ENCODE measurements around the gene PDE1A. TPM values are rescaled to one million over a fixed set of nuclear protein-coding genes. Genes with fewer than 3 reads are reported as not detected.

Gene PDE1A
- total and polyA plus RNA-seq, 2 of the 13 experiments (the other 11 are each of a cell fraction or from before 2014, with no cell fraction given) = not detected

DNA sequence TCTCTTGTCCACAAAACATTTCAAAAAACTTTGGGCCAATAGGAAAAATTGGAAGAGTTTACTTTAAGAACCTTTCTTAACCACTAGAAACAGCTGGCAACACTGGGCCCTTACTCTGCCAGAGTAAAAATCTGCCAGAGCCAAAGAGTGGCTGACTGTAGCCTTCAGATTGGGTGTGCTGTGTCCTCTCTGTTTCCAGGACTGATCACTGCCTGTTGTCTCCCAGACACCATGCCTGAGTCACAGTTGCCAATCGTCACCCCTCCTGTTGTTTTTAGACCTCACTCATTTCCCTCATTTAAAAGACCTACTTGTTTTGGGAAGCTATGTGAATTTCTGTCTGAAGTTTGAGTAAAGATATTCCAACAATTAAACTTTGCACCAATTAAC is 282.1 kb downstream of the PDE1A start:
- Histone ChIP-seq H3K4me2 (ENCODE audit: low read depth, low read length) (no peak overlapping the region), H3K27me3 (ENCODE audit: control insufficient read depth in 1 of 2, insufficient read depth in 2 of 2, low read length in 2 of 2) (no peaks in the 10 kb centered on the region), H3K4me1 (ENCODE audit: insufficient read depth, low read length) (no peaks in the 10 kb centered on the region), H3K9me3 (ENCODE audit: low read length) (no peaks in the 10 kb centered on the region), H3K27ac (ENCODE audit: extremely low read length, insufficient read depth, low read length) (no peak overlapping the region), H2AFZ (ENCODE audit: low read length) (no peak overlapping the region), H3K36me3 (replicated peaks in 1 of 2; ENCODE audit: control insufficient read depth in 1 of 2, insufficient read depth in 2 of 2, low read length in 2 of 2) (no peaks in the 10 kb centered on the region), H3K79me2 (ENCODE audit: insufficient read depth, low read length) (no peaks in the 10 kb centered on the region), H4K20me1 (ENCODE audit: insufficient read depth, low read length) (no peaks in the 10 kb centered on the region), H3K4me3 (replicated peaks in 1 of 3; ENCODE audit: insufficient read depth in 1 of 3, low read depth in 2 of 3, low read length in 3 of 3) (no peak overlapping the region), H3K9ac (ENCODE audit: insufficient read depth, low read depth, low read length) (no peak overlapping the region)
- TF ChIP-seq HMGXB4 (CRISPR knock-in tag; IDR thresholded peaks at IDR 0.05; ENCODE audit: borderline replicate concordance in 1 of 2, low read depth in 1 of 2) = no peak
- no peak for TF ChIP-seq SMAD1 (CRISPR knock-in tag; IDR thresholded peaks at IDR 0.05; ENCODE audit: borderline replicate concordance, low read depth)
- no peak for TF ChIP-seq TIGD3 (CRISPR knock-in tag; IDR thresholded peaks at IDR 0.05; ENCODE audit: borderline replicate concordance)
- no peak for TF ChIP-seq STAT6 (CRISPR knock-in tag; IDR thresholded peaks at IDR 0.05; ENCODE audit: borderline replicate concordance)
- TF ChIP-seq NR2F2 (IDR thresholded peaks at IDR 0.05; ENCODE audit: borderline replicate concordance, low read depth) = no peak
- no peak for TF ChIP-seq DMAP1 (CRISPR knock-in tag; IDR thresholded peaks at IDR 0.05)
- TF ChIP-seq ZNF724P (CRISPR knock-in tag; IDR thresholded peaks at IDR 0.05; ENCODE audit: borderline replicate concordance) = no peak
- intact Hi-C loops (cut with micrococcal nuclease; ENCODE audit: unreplicated experiment) (no loop called here), in situ Hi-C loops (cut with HindIII; ENCODE audit: extremely low pct_ligation_motif_present, low pct_unique_long_range_greater_than_20kb) (no loop called here)
- WGBS (ENCODE audit: low lambda C conversion rate) = 13% methylated on average over 1 of the region's 1 CpG
- ATAC-seq = peak; percentile 64
- no peak for FAIRE-seq
- ChIA-PET POLR2A (no interaction called here), CTCF (ENCODE audit: low intra/inter-chr PET ratio, low total read pairs) (no interaction called here)
- no peak for DNase-seq (ENCODE audit: low spot score)
- no TSS peak for BruUV-seq (replicated peaks)

All from HepG2 (cell line).